ENCODE results near the gene CWC22.

DNA sequence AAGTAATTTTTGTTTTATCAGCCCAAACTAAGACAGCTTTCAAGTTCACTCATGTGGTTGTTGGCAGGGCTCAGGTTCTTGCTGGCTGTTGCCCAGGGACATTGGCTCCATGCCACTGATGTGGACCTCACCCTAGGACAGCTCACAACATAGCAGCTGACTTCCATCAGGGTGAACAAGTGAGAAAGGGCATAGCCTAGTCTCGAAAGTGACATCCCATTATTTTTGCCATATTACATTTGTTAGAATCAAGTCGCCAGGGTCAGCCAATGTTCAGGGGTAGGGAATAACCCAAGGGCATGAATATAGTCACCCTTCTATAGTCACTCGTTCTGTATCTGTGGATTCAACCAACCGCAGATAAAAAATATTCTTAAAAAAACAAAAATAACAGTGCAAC, 10.7 kb upstream of the CWC22 start:
- no peak for TF ChIP-seq RARA (CRISPR knock-in tag; IDR thresholded peaks at IDR 0.05)
- no peak for TF ChIP-seq MZF1 (CRISPR knock-in tag; IDR thresholded peaks at IDR 0.05; ENCODE audit: borderline replicate concordance)
- TF ChIP-seq TAF1 (CRISPR knock-in tag; IDR thresholded peaks at IDR 0.05), result no peak
- TF ChIP-seq TEAD2 (CRISPR knock-in tag; IDR thresholded peaks at IDR 0.05), result no peak
- TF ChIP-seq POLR2AphosphoS5 (IDR thresholded peaks at IDR 0.05; ENCODE audit: low read depth, low read length), result no peak
- TF ChIP-seq, protein P1, sequence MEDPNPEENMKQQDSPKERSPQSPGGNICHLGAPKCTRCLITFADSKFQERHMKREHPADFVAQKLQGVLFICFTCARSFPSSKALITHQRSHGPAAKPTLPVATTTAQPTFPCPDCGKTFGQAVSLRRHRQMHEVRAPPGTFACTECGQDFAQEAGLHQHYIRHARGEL (CRISPR knock-in tag; IDR thresholded peaks at IDR 0.05), result no peak
- TF ChIP-seq, protein P2, sequence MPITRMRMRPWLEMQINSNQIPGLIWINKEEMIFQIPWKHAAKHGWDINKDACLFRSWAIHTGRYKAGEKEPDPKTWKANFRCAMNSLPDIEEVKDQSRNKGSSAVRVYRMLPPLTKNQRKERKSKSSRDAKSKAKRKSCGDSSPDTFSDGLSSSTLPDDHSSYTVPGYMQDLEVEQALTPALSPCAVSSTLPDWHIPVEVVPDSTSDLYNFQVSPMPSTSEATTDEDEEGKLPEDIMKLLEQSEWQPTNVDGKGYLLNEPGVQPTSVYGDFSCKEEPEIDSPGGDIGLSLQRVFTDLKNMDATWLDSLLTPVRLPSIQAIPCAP (CRISPR knock-in tag; IDR thresholded peaks at IDR 0.05; ENCODE audit: low read depth), result no peak
- TF ChIP-seq ZBTB8A (CRISPR knock-in tag; IDR thresholded peaks at IDR 0.05; ENCODE audit: borderline replicate concordance, low read depth), result no peak
- TF ChIP-seq ZNF136 (CRISPR knock-in tag; IDR thresholded peaks at IDR 0.05; ENCODE audit: low read depth), result no peak
- TF ChIP-seq HDAC2 (CRISPR knock-in tag; IDR thresholded peaks at IDR 0.05), result no peak
